ENCODE data around the gene CAPN15.

DNA sequence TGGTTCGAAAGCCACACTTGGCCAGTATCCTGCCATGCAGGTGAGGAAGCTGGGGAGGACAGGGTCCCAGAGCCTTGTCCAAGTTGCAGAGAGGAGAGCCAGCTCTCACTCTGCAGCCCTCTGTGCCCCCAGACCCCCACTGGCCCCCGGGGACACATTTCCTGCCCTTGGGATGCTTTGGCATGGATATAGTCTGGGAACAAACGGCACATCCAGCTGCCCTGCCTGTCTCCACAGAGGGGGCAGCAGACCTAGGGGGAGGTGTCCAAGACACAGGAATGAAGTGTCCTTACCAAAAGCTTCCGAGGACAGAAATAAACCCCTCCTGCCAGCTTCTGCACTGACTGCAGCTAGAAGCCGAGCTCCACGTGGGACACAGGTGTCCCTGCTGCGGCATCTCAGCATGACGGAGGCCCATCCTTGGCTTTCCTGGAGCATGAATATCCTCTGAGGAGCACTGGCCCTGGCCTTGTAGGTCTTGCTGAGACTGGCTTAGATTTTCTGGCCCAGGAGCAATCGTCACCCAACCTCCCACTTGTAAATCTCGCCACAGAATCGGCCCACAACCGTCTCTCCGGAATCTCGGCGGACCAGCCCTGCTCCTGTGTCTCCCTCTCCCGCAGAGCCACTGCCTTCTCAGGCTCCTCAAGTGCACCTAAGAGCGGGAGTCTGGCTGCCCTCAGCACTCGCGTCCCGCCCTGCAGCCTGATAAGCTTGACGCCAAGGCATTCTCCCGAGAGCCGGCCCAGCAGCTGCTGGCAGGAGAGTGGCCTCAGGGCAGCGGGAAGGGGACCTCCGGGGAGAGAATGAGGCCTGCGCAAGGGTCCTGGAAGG lies 1.1 kb upstream of the CAPN15 start:
- TF ChIP-seq, protein P1, sequence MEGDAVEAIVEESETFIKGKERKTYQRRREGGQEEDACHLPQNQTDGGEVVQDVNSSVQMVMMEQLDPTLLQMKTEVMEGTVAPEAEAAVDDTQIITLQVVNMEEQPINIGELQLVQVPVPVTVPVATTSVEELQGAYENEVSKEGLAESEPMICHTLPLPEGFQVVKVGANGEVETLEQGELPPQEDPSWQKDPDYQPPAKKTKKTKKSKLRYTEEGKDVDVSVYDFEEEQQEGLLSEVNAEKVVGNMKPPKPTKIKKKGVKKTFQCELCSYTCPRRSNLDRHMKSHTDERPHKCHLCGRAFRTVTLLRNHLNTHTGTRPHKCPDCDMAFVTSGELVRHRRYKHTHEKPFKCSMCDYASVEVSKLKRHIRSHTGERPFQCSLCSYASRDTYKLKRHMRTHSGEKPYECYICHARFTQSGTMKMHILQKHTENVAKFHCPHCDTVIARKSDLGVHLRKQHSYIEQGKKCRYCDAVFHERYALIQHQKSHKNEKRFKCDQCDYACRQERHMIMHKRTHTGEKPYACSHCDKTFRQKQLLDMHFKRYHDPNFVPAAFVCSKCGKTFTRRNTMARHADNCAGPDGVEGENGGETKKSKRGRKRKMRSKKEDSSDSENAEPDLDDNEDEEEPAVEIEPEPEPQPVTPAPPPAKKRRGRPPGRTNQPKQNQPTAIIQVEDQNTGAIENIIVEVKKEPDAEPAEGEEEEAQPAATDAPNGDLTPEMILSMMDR (IDR thresholded peaks at IDR 0.05), result no peak
- TF ChIP-seq POLR2A (IDR thresholded peaks at IDR 0.05), result no peak

Data from heart left ventricle (tissue), 13 donors.